A549 (cell line): Measurements from ENCODE around the gene DSTN. TPM values are rescaled to one million over a fixed set of nuclear protein-coding genes. Genes with fewer than 3 reads are reported as not detected.
A peak's percentile ranks its signal among the peaks of the same experiment; 100 is the strongest.

Source experiments
- ATAC-seq, 2 experiments: fragments of 200-7000 bp in 1 of 2; fragments of >200 bp in 1 of 2; cut with Nextera tagmentation in 1 of 2; cut with Tn5 transposase in 1 of 2; 3 replicates each; pipeline versions ENCODE4 v1.8.0 to v1.9.1; 2018 to 2020; ENCODE audit warnings: mild to moderate bottlenecking in 1 of 2, moderate library complexity in 1 of 2
- CTCF ChIA-PET: fragments of 300-600 bp; sonication (Branson Sonifier 250); formaldehyde crosslinking; extraction: SDS; loops from one replicate; lab custom pipeline; 2021; ENCODE audit warnings: antibody characterized with exemption, inconsistent platforms; lab: Yijun Ruan, JAX
- POLR2A ChIA-PET: fragments of 350-600 bp; formaldehyde crosslinking; extraction: SDS; loops from one replicate; lab custom pipeline; 2021; ENCODE audit warnings: antibody characterized with exemption, inconsistent platforms; lab: Yijun Ruan, JAX
- DNase-seq, 2 experiments: peaks; one replicate each; pipeline versions ENCODE4 v3.0.0 to v3.0.0-alpha.2; 2011 to 2016; ENCODE audit warnings: low read depth in 1 of 2, low spot score in 1 of 2
- FAIRE-seq: peaks from 2 replicates; lab custom pipeline; 2011; peaks lifted over from hg19 to GRCh38; lab: Jason Lieb, UNC
- H3K27ac ChIP-seq, 2 experiments: fragments of >200 bp; sonication (Bioruptor Twin); formaldehyde crosslinking; 3 replicates each; pipeline ENCODE4 v1.5.1; 2016 to 2017
- H3K4me1 ChIP-seq: fragments of >200 bp; sonication (Bioruptor Twin); formaldehyde crosslinking; 3 replicates; pipeline ENCODE4 v1.6.1; 2016
- H3K4me2 ChIP-seq: fragments of >200 bp; sonication (Bioruptor Twin); formaldehyde crosslinking; 3 replicates; pipeline ENCODE4 v1.6.1; 2016
- H3K4me3 ChIP-seq: fragments of >200 bp; sonication (Bioruptor Twin); formaldehyde crosslinking; 3 replicates; pipeline ENCODE4 v1.5.1; 2016
- H3K9me3 ChIP-seq: fragments of >200 bp; sonication (Bioruptor Twin); formaldehyde crosslinking; 3 replicates; pipeline ENCODE4 v1.6.1; 2016
- BHLHE40 ChIP-seq: IDR thresholded peaks from 2 replicates; pipeline ENCODE4 v1.6.1; 2012; ENCODE audit warnings: low read depth, low read length, inconsistent platforms
- CHD4 ChIP-seq: fragments of 200-600 bp; sonication (generic); IDR thresholded peaks from 2 replicates; pipeline ENCODE4 v1.6.1; 2016; ENCODE audit warnings: antibody characterized with exemption, mild to moderate bottlenecking, borderline replicate concordance
- CTCF ChIP-seq: fragments of >200 bp; sonication (Bioruptor Twin); formaldehyde crosslinking; IDR thresholded peaks from 3 replicates; pipeline ENCODE4 v1.5.1; 2016
- EHF ChIP-seq: fragments of 250-450 bp; sonication (Bioruptor Pico); IDR thresholded peaks from 2 replicates; pipeline ENCODE4 v1.5.0; 2020; ENCODE audit warnings: mild to moderate bottlenecking
- EHMT2 ChIP-seq: fragments of 200-600 bp; sonication (generic); IDR thresholded peaks from 2 replicates; pipeline ENCODE4 v1.6.1; 2016; ENCODE audit warnings: antibody characterized with exemption, low read depth, mild to moderate bottlenecking, moderate library complexity
- FOXS1 ChIP-seq: fragments of 250-450 bp; sonication (Bioruptor Pico); IDR thresholded peaks from 2 replicates; pipeline ENCODE4 v1.5.0; 2020; ENCODE audit warnings: mild to moderate bottlenecking, moderate library complexity
- HDAC2 ChIP-seq: fragments of 200-600 bp; sonication (generic); IDR thresholded peaks from 2 replicates; pipeline ENCODE4 v1.6.1; 2016
- HOXB5 ChIP-seq: fragments of 250-450 bp; sonication (Bioruptor Pico); IDR thresholded peaks from 2 replicates; pipeline ENCODE4 v1.5.0; 2020; ENCODE audit warnings: mild to moderate bottlenecking, moderate library complexity
- JUNB ChIP-seq: fragments of >200 bp; sonication (Bioruptor Twin); formaldehyde crosslinking; IDR thresholded peaks from 2 replicates; pipeline ENCODE4 v1.6.1; 2016
- KDM1A ChIP-seq: fragments of 200-600 bp; sonication (generic); IDR thresholded peaks from 2 replicates; pipeline ENCODE4 v1.6.1; 2016; ENCODE audit warnings: low read depth, mild to moderate bottlenecking
- NPAS2 ChIP-seq: fragments of 250-450 bp; sonication (Bioruptor Pico); IDR thresholded peaks from 2 replicates; pipeline ENCODE4 v1.8.0; 2022; ENCODE audit warnings: mild to moderate bottlenecking, moderate library complexity, borderline replicate concordance
- NR3C1 ChIP-seq: fragments of >200 bp; sonication (Bioruptor Twin); formaldehyde crosslinking; IDR thresholded peaks from 3 replicates; pipeline ENCODE4 v1.6.1; 2017
- POLR2AphosphoS2 ChIP-seq: conservative IDR thresholded peaks from 2 replicates; pipeline ENCODE4 v1.6.1; 2012; ENCODE audit warnings: low read length, improper control_type of control experiment, inconsistent platforms
- RAD21 ChIP-seq, 2 experiments: fragments of >200 bp in 1 of 2; sonication (Bioruptor Twin) in 1 of 2; formaldehyde crosslinking in 1 of 2; IDR thresholded peaks in 1 of 2; conservative IDR thresholded peaks in 1 of 2; 2 replicates in 1 of 2; 3 replicates in 1 of 2; pipeline ENCODE4 v1.6.1; 2012 to 2018; ENCODE audit warnings: inconsistent platforms in 1 of 2
- REST ChIP-seq: fragments of 200-600 bp; sonication (generic); IDR thresholded peaks from 2 replicates; pipeline ENCODE4 v1.6.1; 2016; ENCODE audit warnings: antibody characterized with exemption, mild to moderate bottlenecking, moderate library complexity
- RNF2 ChIP-seq: fragments of 200-600 bp; sonication (generic); IDR thresholded peaks from 2 replicates; pipeline ENCODE4 v1.6.1; 2016; ENCODE audit warnings: low read depth, mild to moderate bottlenecking, antibody characterized with exemption, moderate library complexity, borderline replicate concordance
- TP53 ChIP-seq: fragments of 250-450 bp; sonication (Bioruptor Pico); IDR thresholded peaks from 2 replicates; pipeline ENCODE4 v1.5.0; 2021; ENCODE audit warnings: mild to moderate bottlenecking, moderate library complexity
- ZNF302 ChIP-seq: fragments of 250-450 bp; sonication (Bioruptor Pico); IDR thresholded peaks from 2 replicates; pipeline ENCODE4 v1.9.0; 2021; ENCODE audit warnings: inconsistent platforms, mild to moderate bottlenecking, moderate library complexity
- WGBS: methylation state at CpG from one replicate; pipeline ENCODE4 v1.1.6; 2017; ENCODE audit errors: missing lambda C conversion rate; 5-methylcytosine and 5-hydroxymethylcytosine counted together
- polyA plus RNA-seq, 4 experiments: library from polyadenylated mRNA; depleted of rRNA in 3 of 4; stranded (reverse); fragments of >200 nt; fragmentation: RNase III in 1 of 4; extraction: RNeasy Plus Mini Kit Qiagen cat#74134 plus additional on column Dnase treatment in 1 of 4; gene quantifications; 2 replicates in 3 of 4; 3 replicates in 1 of 4; pipeline ENCODE4 v1.2.3, GENCODE V29; 2011 to 2017

DSTN gene
- polyA plus RNA-seq, 2 of the 4 experiments (the other 2 are of a cell fraction), result 544 to 1,131 TPM

- CTCF ChIA-PET, result interaction anchor here (1.2 to 20.6 kb wide), 11 partner anchors 11 to 382 kb away, joined by 3 to 501 read pairs (median 5); partner anchors contain the start of genes BFSP1 and RRBP1
- POLR2A ChIA-PET, result no interaction called here
- no peaks in the 10 kb centered on the region for H3K4me1 ChIP-seq
- H3K9me3 ChIP-seq, result no peaks in the 10 kb centered on the region
- FAIRE-seq (no peak), DNase-seq (no peak)
- H3K4me2 ChIP-seq, result no peak overlapping the region
- H3K27ac ChIP-seq, result no peak overlapping the region
- TF ChIP-seq CTCF (no peak), EHF (no peak), ZNF302 (no peak), NR3C1 (no peak), CHD4 (no peak), TP53 (CRISPR knock-in tag) (no peak), EHMT2 (no peak), RNF2 (no peak), RAD21 (conservative IDR thresholded peaks at IDR 0.05 in 1 of 2, IDR thresholded peaks at IDR 0.05 in 1 of 2) (no peak), FOXS1 (CRISPR knock-in tag) (no peak), BHLHE40 (no peak), JUNB (no peak), REST (no peak), HDAC2 (no peak), HOXB5 (CRISPR knock-in tag) (no peak), NPAS2 (no peak)
- TF ChIP-seq, all 56 proteins: peak for 0
- H3K4me3 ChIP-seq, result no peak overlapping the region
- no peak for ATAC-seq
- WGBS, result 93% methylated on average over 6 of the region's 6 CpGs
Observed at GRCh38 chr20:17630806-17631195, 60.9 kb downstream of the DSTN start.

- Histone ChIP-seq H3K27ac (no peak overlapping the region), H3K4me1 (no peaks in the 10 kb centered on the region)
- no peak for FAIRE-seq
- TF ChIP-seq KDM1A (peak; percentile 65; the same call in 1 of the 2 replicates), CHD4 (no peak), POLR2AphosphoS2 (no peak)
- TF ChIP-seq, all 56 proteins: peak for 1
- WGBS, result 92% methylated on average over 9 of the region's 9 CpGs
- no peak overlapping the region for H3K4me2 ChIP-seq
- no peak for ATAC-seq
- H3K9me3 ChIP-seq, result no peaks in the 10 kb centered on the region
- no peak for DNase-seq
- CTCF ChIA-PET, result interaction anchor here (0.7 to 20.6 kb wide), 12 partner anchors 10 to 827 kb away, joined by 3 to 501 read pairs (median 4); partner anchors contain the start of gene BFSP1
- H3K4me3 ChIP-seq, result no peak overlapping the region
- POLR2A ChIA-PET, result no interaction called here
Observed at GRCh38 chr20:17631576-17632319, 61.9 kb downstream of the DSTN start.
